Esophagus squamous epithelium (tissue), 4 donors: ENCODE measurements around the gene KLF15.

ENCODE experiments used
- POLR2A ChIP-seq, 4 donors: fragments of 450-650 bp; IDR thresholded peaks; one replicate each; pipeline ENCODE4 v1.6.1; 2017; ENCODE audit warnings: antibody characterized with exemption in 4 of 4, mild to moderate bottlenecking in 4 of 4, moderate library complexity in 3 of 4
- TF ChIP-seq, protein P1 (sequence below), 6 experiments: fragments of 450-650 bp in 4 of 6; fragments of 200-600 bp in 2 of 6; sonication (generic) in 2 of 6; IDR thresholded peaks; one replicate each; pipeline ENCODE4 v1.5.1; 2016 to 2019; ENCODE audit warnings: antibody characterized with exemption in 6 of 6, mild to moderate bottlenecking in 4 of 6, moderate library complexity in 4 of 6

DNA sequence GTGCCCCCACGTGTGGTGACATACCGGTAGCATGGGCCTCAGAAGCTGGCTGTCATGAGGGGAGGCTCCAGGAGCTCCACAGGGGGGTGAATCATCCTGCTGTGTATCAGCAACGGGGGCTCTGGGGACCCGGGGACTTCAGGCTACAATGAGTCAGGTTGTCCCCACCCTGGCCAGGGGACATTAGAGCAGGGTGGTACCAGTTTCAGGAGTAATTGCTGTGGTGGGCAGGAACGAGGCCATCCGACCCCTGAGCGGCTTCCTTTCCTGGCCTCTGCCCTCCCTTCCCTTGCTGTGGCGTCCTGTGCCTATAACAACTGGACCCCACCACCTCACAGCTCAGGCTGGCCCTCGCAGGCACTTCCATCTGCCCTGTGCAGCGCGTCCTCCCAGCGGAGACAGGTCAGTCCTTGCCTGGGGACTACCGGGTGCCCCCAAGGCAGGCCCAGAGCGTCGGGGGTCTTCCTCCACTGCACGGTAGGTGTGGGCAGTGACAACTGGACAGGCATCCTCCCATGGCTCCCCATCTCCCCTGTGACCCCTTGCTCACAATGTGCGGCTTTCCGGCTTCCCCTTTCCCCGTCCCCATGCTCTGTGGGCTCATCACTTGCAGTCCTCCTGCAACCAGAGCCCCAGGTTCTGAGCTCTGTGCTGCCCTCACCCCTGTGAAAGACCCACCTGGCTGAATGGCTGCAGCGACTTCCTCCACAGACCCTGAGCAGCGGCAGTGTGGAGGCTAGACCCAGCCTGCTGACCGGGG lies 57.0 kb downstream of the KLF15 start:
- TF ChIP-seq, protein P1, sequence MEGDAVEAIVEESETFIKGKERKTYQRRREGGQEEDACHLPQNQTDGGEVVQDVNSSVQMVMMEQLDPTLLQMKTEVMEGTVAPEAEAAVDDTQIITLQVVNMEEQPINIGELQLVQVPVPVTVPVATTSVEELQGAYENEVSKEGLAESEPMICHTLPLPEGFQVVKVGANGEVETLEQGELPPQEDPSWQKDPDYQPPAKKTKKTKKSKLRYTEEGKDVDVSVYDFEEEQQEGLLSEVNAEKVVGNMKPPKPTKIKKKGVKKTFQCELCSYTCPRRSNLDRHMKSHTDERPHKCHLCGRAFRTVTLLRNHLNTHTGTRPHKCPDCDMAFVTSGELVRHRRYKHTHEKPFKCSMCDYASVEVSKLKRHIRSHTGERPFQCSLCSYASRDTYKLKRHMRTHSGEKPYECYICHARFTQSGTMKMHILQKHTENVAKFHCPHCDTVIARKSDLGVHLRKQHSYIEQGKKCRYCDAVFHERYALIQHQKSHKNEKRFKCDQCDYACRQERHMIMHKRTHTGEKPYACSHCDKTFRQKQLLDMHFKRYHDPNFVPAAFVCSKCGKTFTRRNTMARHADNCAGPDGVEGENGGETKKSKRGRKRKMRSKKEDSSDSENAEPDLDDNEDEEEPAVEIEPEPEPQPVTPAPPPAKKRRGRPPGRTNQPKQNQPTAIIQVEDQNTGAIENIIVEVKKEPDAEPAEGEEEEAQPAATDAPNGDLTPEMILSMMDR (IDR thresholded peaks at IDR 0.05): no peak
- TF ChIP-seq POLR2A (IDR thresholded peaks at IDR 0.05): no peak
